Measurements from ENCODE around the gene NDUFAF3. TPM values are rescaled to one million over a fixed set of nuclear protein-coding genes. Genes with fewer than 3 reads are reported as not detected.

Gene NDUFAF3
- polyA plus RNA-seq, 1 of the 3 experiments (the other 2 are of a cell fraction): 104 TPM

- 0 out of 2 replicates have a peak, but pooled peaks have one; percentile 6 for TF ChIP-seq TEAD4 (IDR thresholded peaks at IDR 0.05; ENCODE audit: borderline replicate concordance, insufficient read depth)
- no peak for TF ChIP-seq RAD21 (IDR thresholded peaks at IDR 0.05; ENCODE audit: low read length)
- no peak for TF ChIP-seq RXRA (IDR thresholded peaks at IDR 0.05; ENCODE audit: borderline replicate concordance, low read depth)
- no peak for TF ChIP-seq TAF1 (IDR thresholded peaks at IDR 0.05; ENCODE audit: borderline replicate concordance, low read depth, low read length)
- no peak for TF ChIP-seq EP300 (IDR thresholded peaks at IDR 0.05; ENCODE audit: borderline replicate concordance in 1 of 2, low read depth in 1 of 2, low read length in 1 of 2)
These were observed 7.6 kb downstream of the NDUFAF3 start (continued) for GRCh38 chr3:49029563-49029884.

- peaks cover 61 to 64% of the 10 kb centered on the region in 2 experiments for H3K36me3 ChIP-seq (replicated peaks in 1 of 2; ENCODE audit: control insufficient read depth in 1 of 2, insufficient read depth in 2 of 2, low read length in 1 of 2)
- H2AFZ ChIP-seq (ENCODE audit: low read depth): no peak overlapping the region
- WGBS (ENCODE audit: low lambda C conversion rate): 85% methylated on average over 6 of the region's 6 CpGs
- H3K4me2 ChIP-seq: no peak overlapping the region
- H3K27me3 ChIP-seq (ENCODE audit: insufficient read depth): no peaks in the 10 kb centered on the region
- H4K20me1 ChIP-seq (ENCODE audit: insufficient read depth): no peaks in the 10 kb centered on the region
- no peak overlapping the region for H3K4me3 ChIP-seq (ENCODE audit: low read depth in 2 of 2, low read length in 1 of 2)
- DNase-seq: no peak
- peaks cover 36% of the 10 kb centered on the region for H3K79me2 ChIP-seq (ENCODE audit: insufficient read depth)
- H3K9me2 ChIP-seq: no peaks in the 10 kb centered on the region
- peaks cover 10 to 29% of the 10 kb centered on the region in 2 experiments; a peak in 3 of 4 replicates for H3K4me1 ChIP-seq (ENCODE audit: control insufficient read depth in 1 of 2, insufficient read depth in 2 of 2, low read depth in 1 of 2, low read length in 1 of 2)
- TF ChIP-seq ELF1 (IDR thresholded peaks at IDR 0.05) (no peak), CHD2 (IDR thresholded peaks at IDR 0.05; ENCODE audit: low read length, partially characterized antibody) (no peak), SIN3A (IDR thresholded peaks at IDR 0.05; ENCODE audit: borderline replicate concordance, low read depth, low read length) (no peak), EZH2phosphoT487 (IDR thresholded peaks at IDR 0.05; ENCODE audit: borderline replicate concordance, low read depth) (no peak), IRF3 (IDR thresholded peaks at IDR 0.05; ENCODE audit: low read depth, low read length) (no peak), FOXJ3 (CRISPR knock-in tag; IDR thresholded peaks at IDR 0.05) (no peak), JUND (IDR thresholded peaks at IDR 0.05) (no peak), NFIC (IDR thresholded peaks at IDR 0.05; ENCODE audit: borderline replicate concordance) (no peak), SMC3 (IDR thresholded peaks at IDR 0.05; ENCODE audit: low read depth, low read length) (no peak), GABPA (IDR thresholded peaks at IDR 0.05; ENCODE audit: low read depth) (no peak), RAD21 (IDR thresholded peaks at IDR 0.05; ENCODE audit: low read length) (no peak)
- POLR2A ChIA-PET: interaction anchor here (0.6 kb wide), 1 partner anchor 743 kb away, joined by 3 read pairs; no protein-coding TSS in a partner anchor
- no peak overlapping the region; a peak in 1 of 4 replicates for H3K27ac ChIP-seq (ENCODE audit: low read depth in 2 of 2, low read length in 1 of 2)
- H3K9ac ChIP-seq: no peak overlapping the region
- CTCF ChIA-PET: interaction anchor here (1.0 to 1.2 kb wide), 2 partner anchors 9 to 42 kb away, joined by 4 to 8 read pairs; partner anchors contain the start of gene NDUFAF3
- peaks cover 53% of the 10 kb centered on the region for H3F3A ChIP-seq (replicated peaks; ENCODE audit: insufficient read depth)
- no peaks in the 10 kb centered on the region for H3K9me3 ChIP-seq
These were observed 8.4 kb downstream of the NDUFAF3 start for GRCh38 chr3:49030321-49030720.

- WGBS (ENCODE audit: low lambda C conversion rate): 78% methylated on average over 5 of the region's 6 CpGs
- H3K4me1 ChIP-seq (ENCODE audit: control insufficient read depth in 1 of 2, insufficient read depth in 2 of 2, low read depth in 1 of 2, low read length in 1 of 2): peaks cover 2 to 17% of the 10 kb centered on the region in 2 experiments; a peak in 2 of 4 replicates
- POLR2A ChIA-PET: no interaction called here
- TF ChIP-seq EZH2phosphoT487 (IDR thresholded peaks at IDR 0.05; ENCODE audit: borderline replicate concordance, low read depth): no peak
- no peak for TF ChIP-seq NRF1 (IDR thresholded peaks at IDR 0.05; ENCODE audit: low read depth, low read length)
- TF ChIP-seq USF1 (IDR thresholded peaks at IDR 0.05; ENCODE audit: borderline replicate concordance, low read depth): no peak
- no peak for TF ChIP-seq USF2 (IDR thresholded peaks at IDR 0.05; ENCODE audit: borderline replicate concordance, low read depth, low read length)
- no peak for TF ChIP-seq SIN3A (IDR thresholded peaks at IDR 0.05; ENCODE audit: borderline replicate concordance, low read depth, low read length)
- no peak for TF ChIP-seq CHD2 (IDR thresholded peaks at IDR 0.05; ENCODE audit: low read length, partially characterized antibody)
- TF ChIP-seq PBX3 (IDR thresholded peaks at IDR 0.05): no peak
- TF ChIP-seq RAD21 (IDR thresholded peaks at IDR 0.05; ENCODE audit: low read length): no peak
These were observed 10.9 kb downstream of the NDUFAF3 start for GRCh38 chr3:49032646-49033304.

More at GRCh38 chr3:49032646-49033304, 10.9 kb downstream of the NDUFAF3 start:
- peaks cover 39% of the 10 kb centered on the region for H3F3A ChIP-seq (replicated peaks; ENCODE audit: insufficient read depth)
- CTCF ChIA-PET: interaction anchor here (1.0 to 1.3 kb wide), 2 partner anchors 10 to 11 kb away, joined by 3 to 4 read pairs; partner anchors contain the start of gene NDUFAF3
- H3K9me3 ChIP-seq: no peaks in the 10 kb centered on the region
- DNase-seq: no peak
- H3K4me3 ChIP-seq (ENCODE audit: low read depth in 2 of 2, low read length in 1 of 2): no peak overlapping the region
- no peaks in the 10 kb centered on the region for H3K9me2 ChIP-seq
- no peak overlapping the region for H3K9ac ChIP-seq
- H3K27me3 ChIP-seq (ENCODE audit: insufficient read depth): no peaks in the 10 kb centered on the region
- no peak overlapping the region for H3K4me2 ChIP-seq
- no peak overlapping the region; a peak in 1 of 4 replicates for H3K27ac ChIP-seq (ENCODE audit: low read depth in 2 of 2, low read length in 1 of 2)
- no peaks in the 10 kb centered on the region for H4K20me1 ChIP-seq (ENCODE audit: insufficient read depth)
- H2AFZ ChIP-seq (ENCODE audit: low read depth): no peak overlapping the region
- peaks cover 27% of the 10 kb centered on the region for H3K79me2 ChIP-seq (ENCODE audit: insufficient read depth)
- peaks cover 45 to 67% of the 10 kb centered on the region in 2 experiments for H3K36me3 ChIP-seq (replicated peaks in 1 of 2; ENCODE audit: control insufficient read depth in 1 of 2, insufficient read depth in 2 of 2, low read length in 1 of 2)

Measured in SK-N-SH (cell line).